HG03196 (cell line): Measurements from ENCODE around the gene CTBP2.

Source experiments
- ATAC-seq: cut with Tn5 transposase; IDR thresholded peaks from one replicate; pipeline ENCODE4 v1.9.1; 2021; ENCODE audit not compliant: unreplicated experiment

CTBP2 gene

GRCh38 chr10:125027871-125028869, 132.2 kb downstream of the CTBP2 start:
- ATAC-seq, result no peak

- no peak for ATAC-seq
Measured at GRCh38 chr10:125026974-125027735, 133.2 kb downstream of the CTBP2 start.

- no peak for ATAC-seq
Measured at GRCh38 chr10:125026036-125026931, 134.1 kb downstream of the CTBP2 start.

GRCh38 chr10:125025341-125025740, 135.0 kb downstream of the CTBP2 start:
- ATAC-seq, result no peak

- ATAC-seq, result no peak
Measured at GRCh38 chr10:125024497-125025234, 135.7 kb downstream of the CTBP2 start.

- ATAC-seq, result no peak
Measured at GRCh38 chr10:125023862-125024496, 136.4 kb downstream of the CTBP2 start.

- no peak for ATAC-seq
Measured at GRCh38 chr10:125023255-125023654, 137.1 kb downstream of the CTBP2 start.

GRCh38 chr10:125022671-125023070, 137.7 kb downstream of the CTBP2 start:
- no peak for ATAC-seq

GRCh38 chr10:125021686-125022344, 138.5 kb downstream of the CTBP2 start:
- no peak for ATAC-seq

- ATAC-seq, result no peak
Measured at GRCh38 chr10:125020871-125021270, 139.5 kb downstream of the CTBP2 start.

GRCh38 chr10:125020386-125020785, 140.0 kb downstream of the CTBP2 start:
- no peak for ATAC-seq

GRCh38 chr10:125018576-125019143, 141.7 kb downstream of the CTBP2 start:
- ATAC-seq, result no peak

- no peak for ATAC-seq
Measured at GRCh38 chr10:125017547-125018298, 142.6 kb downstream of the CTBP2 start.

GRCh38 chr10:125016611-125017202, 143.7 kb downstream of the CTBP2 start:
- no peak for ATAC-seq

- no peak for ATAC-seq
Measured at GRCh38 chr10:125016123-125016522, 144.2 kb downstream of the CTBP2 start.

GRCh38 chr10:125015356-125015944, 144.9 kb downstream of the CTBP2 start:
- no peak for ATAC-seq

- no peak for ATAC-seq
Measured at GRCh38 chr10:125014836-125015355, 145.5 kb downstream of the CTBP2 start.
